ENCODE measurements around the gene BCL11A.

BCL11A gene

DNA sequence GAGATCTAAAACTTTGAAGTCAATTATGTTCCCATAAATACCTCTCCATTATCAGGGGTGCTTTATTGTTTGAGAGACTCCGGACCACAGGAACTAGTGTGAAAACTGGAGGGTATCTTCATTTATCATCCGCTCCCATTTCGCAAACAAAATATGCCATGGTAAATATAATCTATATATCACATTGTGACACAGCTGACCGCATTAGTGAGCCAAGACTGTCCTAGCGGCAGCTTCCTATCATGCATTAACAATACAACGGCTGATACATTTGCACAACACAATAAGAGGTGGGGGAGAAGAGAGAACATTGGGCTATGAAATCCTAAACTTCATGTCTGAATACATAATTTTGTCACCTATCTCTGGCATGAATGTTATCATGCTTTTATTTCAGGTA is 29.5 kb downstream of the BCL11A start:
- DNase-seq = no peak

DNA sequence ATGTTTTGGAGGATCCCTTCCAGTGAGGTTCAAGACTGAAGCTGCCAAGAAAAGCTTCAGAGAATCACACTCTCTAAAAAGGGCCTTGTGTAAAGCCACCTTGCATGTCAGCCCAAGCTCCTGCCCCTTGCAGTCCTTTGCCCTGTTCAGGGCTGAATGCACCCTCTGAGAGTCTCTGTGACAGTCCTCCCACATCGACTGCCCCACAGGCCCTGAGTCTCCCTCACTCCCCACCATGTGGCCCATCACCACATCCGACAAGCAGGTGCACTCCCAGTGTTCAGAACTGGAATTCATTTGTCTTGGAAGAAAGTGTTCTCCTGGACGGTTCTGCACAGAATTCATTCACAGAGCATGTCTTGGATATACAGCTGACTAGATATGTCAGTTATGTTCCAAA is 31.0 kb downstream of the BCL11A start:
- no peak for DNase-seq

DNA sequence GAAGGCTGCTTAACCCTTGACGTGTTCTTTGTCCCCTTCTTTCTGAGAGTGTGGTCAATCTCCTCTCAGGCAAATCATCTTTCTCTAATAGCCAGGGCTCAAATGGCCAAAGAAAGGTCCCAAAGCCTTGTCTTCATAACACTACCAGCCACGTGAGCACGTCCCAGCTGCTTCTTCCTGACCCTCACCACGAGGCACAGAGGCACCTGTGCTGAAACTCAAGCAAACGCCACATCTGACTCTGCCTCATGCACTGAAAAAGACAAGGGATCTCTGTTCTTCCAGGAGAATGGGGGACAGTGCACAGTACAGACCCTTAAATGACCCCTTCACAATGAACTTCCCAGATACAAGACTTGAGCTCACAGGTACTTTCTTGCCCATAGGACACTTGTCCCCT is 31.8 kb downstream of the BCL11A start:
- DNase-seq = no peak

DNA sequence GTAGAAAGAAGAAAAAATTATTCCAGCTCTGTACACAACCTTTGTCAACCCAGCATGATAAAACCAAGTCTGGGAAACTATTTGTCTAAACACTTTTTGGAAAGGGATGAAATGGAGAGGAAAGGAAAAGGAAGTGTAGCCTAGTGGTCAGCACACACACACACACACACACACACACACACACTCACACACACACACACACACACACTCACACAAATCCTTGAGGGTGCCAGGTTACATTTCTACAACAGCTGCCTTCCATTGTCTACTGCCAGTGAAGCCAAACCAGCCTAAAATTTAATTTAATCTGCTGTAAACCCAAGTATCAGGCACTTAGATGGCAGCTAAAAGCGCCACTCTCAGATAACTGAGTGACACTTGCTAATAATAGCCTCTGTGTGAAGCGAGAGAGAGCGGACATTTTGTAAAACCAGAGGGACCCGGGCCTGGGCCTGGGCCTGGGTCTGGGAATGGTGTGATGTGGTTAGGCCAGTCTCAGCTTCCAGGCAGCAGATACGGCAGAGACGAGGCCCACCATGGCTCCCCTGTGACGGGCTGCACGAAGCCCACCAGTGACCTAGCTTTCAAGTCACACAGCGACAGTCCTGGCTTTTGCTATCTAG is 32.4 kb downstream of the BCL11A start:
- no peak for DNase-seq

DNA sequence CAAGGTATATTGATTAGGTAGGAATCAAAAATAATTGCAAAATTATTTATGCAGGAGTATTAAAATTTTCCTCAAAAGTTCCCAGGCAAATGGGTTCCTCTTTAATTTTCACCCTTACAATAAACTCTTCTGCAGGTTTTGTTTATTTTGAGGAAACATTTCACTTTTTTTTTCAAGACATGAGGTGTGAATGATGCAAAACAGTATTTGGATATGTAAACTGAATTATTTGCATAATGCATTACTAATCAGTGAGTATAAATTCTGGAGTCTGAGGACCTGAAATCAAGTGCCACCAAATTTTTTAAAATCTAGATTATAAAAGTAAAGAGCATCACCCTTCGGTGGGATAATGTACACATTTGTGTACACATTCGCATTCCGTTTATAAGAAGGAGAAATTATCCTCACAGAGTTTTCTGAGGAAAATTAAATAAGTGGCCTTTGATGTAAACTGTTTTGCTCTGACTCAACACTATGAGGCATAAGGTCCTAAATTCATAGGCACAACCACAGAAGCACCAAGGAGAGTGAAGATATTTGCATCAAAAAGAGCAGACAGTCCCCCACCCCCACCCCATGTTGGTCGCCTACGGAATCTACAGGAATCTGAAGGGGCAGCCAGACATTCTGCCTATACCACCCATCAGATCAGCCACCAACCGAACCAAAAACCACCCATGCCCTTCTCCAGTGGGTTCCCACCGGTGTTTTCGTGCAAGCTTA is 33.1 kb downstream of the BCL11A start:
- no peak for DNase-seq

DNA sequence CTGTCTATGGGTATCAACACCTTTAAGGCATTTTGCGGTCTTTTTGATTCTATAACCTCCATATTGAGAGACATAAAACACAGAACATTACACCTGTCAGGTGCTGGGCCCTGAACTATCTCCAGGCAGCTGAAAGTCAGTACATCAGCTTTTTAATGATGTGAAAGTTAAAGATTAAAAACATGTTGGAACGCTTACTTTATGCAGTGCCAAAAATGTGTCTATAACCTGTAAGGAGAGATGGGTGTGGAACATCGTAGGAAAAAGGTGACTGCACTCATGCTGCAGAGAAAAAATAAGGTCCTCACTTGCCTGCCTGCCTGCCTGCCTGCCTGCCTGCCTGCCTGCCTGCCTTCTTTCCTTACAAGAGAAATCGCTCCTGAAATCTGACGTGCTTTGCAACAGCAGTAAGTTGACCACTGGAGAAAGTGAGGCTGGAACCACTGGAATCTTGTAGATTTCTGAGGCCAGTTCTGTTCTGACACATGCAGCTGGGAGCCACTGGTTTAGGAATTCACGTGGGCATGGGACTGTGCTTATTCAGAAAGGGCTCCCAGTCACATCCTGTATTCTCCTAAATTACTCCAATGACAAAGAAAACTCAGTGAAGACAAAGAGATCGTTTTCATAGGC is 34.1 kb downstream of the BCL11A start:
- no peak for DNase-seq

DNA sequence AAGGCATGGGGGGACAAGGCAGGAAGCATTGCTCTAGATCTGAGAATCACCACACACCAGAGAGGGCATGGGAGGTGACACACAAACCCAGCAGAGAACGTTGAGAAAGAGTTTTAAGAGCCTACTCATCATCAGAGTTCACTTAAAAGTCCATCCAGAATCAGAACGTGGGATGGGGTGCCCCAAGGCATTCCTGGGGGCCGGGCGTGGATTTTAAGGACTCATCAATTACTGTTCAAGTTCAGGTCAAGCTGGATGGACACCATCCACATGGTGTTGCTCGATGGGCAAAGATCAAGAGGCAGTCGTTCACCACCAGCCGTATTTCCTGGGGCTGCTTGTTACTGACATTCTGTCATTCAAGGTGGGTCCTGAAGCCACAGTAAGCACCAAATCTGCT is 34.9 kb downstream of the BCL11A start:
- no peak for DNase-seq

DNA sequence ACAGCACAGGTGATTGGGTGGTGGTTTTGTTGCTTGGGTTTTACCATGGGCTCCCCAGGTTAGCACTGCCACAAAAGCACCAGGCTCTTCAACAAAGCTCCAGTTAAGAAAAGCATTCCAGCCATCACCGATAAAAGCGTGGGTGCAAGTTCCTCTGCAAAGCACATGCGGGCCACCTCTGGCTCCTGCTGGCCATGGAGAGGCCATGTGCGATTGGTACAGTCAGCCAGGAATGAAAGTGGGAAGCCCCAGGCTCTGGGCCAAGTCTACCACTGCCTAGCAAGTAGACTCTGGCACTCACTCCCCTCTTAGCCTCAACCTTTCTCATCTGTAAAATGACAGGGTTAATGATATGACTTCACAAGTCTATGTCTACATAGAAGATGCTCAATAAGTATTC is 36.0 kb downstream of the BCL11A start:
- DNase-seq = no peak

DNA sequence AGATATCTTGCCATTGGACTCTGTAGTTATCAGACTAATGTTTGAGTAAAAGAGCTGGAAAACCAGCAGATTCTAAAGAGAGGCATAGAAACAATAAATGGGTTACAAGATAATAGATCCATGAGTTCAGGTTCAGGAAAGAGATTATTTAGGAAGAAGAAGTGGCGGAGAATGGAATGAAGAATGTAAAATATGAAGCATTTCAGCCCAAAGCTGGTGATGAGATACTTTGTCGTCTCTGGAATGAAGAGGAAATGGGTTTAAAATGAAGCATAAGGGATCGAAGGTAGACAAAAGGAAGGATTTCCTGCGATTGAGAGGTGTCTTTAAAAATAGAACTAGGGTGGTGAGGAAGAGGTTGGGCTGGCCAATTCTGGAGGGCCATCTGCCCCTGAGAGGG is 36.6 kb downstream of the BCL11A start:
- DNase-seq = no peak

DNA sequence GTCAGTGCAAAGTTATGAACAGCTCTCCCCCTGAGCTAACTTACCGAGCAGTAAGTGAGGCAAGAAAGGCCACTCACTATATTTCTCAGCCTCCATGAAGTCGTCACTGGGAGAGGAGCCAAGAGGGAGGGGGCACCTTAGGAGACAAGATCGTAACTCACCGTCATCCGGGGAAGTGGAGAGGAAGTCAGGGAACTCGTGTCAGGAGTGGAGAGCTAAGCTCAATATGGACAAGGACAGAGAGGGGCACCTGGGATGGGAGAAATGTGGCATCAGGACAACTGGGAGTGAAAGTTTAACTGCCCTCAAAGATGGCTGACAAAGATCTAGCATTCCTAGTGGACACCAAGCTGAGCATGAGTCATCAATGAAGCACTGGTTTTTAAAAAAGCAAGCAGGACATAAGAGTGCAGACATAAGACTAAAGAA is 37.1 kb downstream of the BCL11A start:
- DNase-seq = no peak

DNA sequence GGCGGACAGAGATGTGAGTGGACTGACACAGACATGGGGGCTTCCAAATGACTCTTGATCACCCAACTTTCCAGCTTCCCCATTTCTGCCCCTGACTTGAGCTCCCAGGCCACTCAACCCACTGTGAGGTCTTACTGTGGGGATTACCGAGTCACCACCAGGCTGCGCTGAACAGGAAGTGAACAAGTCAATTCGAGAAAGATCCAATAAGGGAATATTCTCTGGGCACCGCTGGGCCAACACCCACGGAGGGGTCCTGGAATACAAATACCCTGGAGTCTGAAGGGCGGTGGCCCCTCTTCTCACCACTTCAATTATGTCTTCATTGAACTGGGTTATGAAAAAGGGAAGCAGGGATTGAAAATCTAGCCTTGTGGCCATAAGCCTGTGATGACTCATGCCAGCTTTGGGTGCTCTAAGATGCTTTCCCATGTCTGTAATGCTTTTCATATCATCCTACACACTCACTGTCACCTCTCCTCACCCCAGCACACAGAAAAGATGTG is 37.7 kb downstream of the BCL11A start:
- no peak for DNase-seq

DNA sequence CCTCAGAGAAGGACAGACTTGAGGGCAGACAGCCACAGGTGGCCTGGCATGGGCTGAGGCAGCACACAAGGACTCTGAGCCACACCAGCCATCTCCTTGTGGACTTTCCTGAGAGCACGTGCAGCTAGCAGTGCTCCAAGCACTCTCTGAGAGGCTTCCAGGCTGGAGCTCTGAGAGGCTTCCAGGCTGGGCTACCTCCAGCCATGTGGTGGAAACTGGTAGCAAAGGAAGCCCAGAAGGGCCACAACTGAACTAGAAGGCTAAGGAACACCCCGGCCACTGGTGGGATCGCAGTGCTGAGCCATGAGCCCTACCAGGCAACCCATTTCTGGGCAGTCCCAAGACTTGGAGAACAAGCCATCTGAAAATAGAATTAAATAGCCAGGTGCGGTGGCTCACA is 39.5 kb downstream of the BCL11A start:
- no peak for DNase-seq

DNA sequence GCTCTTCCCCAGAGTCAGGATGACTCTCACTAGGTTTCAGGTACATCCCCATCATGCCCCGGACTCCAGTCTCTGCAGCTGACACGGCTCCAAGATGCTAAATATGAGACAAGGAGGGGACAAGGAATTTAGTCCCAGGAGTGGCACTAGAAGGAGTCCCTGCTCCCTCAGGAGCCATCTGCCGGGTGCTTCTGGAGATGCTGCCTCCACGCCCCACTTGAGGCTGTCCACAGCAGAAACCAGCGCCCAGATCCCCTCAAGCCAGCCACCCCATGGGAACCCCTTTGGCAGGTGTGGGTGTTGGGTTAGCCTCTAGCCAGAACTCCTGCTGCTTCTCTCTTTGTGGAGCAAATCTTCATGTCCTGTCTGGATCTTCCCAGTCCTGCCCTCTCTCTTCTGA is 40.3 kb downstream of the BCL11A start:
- no peak for DNase-seq

DNA sequence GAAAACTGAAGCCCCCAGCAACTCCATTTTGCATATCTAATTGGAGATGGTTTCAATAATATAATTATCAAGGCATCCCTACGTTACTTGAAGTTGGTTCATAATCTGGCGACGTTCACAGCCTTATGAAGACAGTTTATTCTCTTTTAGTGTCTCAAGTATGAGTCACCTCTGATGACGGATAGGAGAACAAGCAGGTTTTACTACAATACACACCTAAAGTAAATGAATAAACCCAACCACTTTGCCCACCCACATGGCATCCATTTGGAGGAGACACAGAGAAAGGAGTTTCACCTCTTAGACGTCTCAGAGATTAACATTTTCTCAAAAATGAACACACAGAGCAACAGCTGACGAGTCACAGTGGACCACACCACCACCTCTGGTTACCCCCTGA is 40.8 kb downstream of the BCL11A start:
- DNase-seq = no peak

DNA sequence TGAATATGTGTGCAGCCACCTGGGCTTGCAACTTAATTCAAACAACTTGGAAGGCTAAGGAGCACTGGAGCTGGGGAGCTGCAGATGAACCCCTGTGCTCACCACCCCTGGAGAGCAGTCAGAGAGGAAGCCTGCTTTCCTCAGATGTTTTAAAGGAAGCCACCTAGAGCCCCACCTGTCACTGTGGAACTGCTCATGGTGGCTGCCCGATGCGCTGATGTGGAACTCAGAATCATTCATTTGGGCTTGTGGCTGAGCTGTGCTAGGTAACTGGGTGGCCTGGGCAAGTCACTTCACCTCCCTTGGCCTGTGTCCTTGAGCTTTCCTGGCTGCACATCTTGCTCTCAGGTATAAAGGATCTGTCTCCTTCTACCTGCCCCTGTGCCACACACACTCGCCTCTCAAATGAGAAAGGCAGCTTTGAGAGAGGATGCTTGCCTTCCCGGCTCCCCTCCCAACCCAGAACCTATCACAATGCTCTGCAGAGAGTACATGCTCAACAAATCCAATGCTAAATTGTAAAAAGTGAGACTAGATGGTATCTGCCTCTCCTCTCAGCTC is 41.3 kb downstream of the BCL11A start:
- no peak for DNase-seq

DNA sequence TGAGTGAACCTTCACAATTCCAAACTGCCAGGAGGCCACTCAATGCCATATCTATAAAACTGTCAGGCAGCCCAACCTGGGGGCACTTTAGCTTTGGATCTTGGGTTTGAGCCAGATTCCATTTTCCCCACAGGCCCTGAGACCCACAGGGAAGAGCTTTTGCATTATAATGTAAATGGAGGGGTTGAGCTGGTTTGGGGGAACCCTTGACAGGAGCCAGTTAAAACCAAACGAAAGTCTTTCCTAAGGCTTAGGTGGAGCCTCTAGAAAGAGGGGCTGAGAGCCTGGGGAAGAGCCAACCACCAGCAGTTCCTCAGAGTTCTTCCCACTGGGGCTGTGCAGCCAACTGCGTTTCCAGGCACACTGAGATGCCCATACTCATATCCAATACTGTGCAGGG is 42.7 kb downstream of the BCL11A start:
- no peak for DNase-seq

DNA sequence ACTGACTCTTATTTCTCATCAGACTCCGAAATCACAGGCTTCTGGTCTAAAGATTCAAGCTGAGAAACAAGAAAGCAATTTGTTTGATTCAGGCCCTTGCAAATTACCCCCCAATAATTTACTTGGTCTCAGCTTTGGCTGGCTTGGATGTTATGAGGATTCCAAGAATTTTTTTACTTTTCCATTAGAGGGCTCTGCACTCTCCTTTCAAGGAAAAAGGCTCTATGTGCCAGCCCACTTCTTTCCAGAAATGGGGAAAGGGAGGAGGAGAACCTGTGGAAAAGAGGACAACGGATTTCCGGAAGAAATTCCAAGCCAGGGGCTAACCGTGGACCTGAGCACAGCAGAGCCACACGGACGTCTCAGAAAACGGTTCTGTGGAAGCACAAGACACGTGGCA is 44.4 kb downstream of the BCL11A start:
- DNase-seq = no peak

DNA sequence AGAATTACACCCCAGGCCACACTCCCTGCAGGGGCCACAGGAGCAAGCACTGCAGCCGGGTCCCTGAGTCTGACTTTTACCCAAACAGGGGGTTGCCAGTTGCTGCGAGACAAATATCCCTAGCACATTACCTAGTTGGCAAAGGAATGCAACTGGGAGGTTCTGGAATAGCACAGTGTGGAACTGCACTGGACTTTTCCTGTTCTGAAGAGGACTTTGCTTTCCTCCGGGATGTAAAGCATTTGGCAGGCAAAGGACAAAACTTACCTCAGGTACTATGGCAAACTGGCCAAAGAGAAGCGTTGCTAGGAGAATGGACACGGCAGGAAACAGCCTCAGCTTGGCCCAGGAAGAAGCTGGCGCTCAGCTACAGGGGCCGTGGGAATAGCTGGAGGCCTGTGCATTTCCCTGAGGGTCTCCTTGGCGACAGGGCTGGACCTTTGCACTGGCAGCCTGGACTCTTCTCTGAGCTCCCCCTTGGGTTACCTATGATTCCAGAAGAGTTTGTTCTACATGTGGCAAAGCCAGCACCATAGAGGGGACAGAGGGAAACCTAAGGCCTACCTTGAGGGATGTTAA is 45.0 kb downstream of the BCL11A start:
- no peak for DNase-seq

DNA sequence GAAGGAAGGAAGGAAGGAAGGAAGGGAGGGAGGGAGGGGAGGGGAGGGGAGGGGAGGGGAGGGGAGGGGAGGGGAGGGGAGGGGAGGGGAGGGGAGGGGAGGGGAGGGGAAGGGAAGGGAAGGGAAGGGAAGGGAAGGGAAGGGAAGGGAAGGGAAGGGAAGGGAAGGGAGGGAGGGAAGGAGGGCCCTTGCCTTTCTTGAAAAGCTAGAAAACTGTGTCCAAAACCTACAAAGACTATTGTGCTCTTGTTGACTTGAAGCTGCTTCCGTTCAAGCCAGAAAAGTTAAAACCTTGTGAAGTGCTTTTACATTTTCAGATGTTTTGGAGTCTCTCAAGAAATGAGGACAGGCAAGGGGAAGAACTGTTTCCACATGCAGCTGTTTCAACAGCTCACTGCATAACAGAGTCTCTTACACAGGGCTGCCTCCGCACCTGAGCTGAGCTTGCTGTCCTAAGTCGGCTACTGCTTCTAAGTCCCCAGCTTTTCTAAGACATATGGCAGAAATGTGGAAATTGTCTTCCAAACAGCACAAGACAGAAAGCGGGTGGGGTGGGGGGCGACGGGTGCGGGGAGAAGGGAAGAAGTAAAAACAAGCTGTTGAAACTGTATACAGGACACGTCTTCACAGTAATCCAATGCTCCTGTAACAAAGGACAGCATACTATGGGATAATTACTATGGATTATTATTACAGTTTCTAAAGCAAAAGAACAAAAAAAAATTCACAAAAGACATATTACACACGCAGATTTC is 46.1 kb downstream of the BCL11A start:
- no peak for DNase-seq

DNA sequence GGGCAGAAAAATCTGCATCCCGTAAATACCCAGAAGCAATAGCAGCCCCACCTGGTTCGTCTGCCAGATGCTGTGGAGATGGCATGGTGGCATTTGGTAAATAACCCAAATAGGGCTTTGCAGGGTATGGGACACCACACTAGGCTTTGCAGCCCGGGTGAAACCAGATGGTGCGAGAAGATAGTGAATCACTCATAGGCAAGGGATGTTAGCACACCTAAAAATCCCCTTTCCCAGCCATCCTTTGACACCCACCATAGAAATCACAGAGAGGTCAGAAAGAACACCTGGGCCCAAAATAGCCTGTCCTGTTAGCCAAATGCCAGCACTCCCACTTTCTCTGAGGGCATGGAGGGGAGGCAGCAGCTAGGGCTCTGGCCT is 47.6 kb downstream of the BCL11A start:
- no peak for DNase-seq

DNA sequence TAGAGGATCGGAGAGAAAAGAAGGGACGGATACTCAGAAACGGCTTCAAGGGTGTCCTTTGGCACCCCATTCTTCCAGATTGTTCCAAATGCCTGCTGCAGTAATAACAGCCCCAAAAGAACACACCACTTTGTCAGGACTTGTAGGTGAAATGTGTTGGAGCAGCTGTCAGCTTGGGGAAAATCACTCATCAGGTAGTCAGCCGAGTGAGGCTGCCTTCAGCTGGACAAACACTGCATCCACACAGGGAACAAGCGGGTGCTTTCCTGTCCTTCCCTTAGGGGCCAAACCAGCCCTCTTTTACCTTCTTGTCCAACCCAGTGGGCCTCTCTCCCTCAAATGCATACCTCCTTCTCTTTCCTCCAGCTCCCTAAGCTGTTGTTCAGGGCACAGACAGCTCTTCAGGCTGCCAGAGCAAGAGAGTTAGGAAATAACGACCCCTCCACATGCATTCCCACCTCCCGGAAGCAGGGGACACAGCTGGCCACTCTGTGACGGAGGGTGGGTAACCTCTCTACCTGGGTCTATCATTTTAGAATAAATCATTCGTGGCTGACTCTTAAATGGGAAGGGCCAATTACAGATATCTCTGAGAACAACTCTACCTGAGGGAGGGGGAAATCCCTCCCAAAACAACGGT is 48.1 kb downstream of the BCL11A start:
- DNase-seq = no peak

DNA sequence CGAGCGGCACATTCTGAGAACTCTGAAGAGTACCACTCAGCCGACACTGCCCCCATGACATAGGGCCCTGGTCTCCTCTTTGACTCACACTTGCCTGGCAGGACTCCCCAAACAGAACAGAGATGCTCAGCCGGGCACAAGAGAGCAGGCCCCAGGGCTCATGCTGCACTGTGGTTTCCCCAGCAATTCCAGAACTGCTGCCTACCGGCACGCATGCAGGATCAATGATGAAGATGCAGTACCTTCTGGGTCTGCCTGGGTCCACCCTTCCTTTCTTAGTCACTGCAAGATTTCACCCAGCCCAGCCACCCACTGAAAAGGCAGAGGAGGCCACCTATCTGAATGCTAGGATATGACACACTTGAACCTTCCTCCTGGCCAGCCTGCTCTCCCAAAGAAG is 49.4 kb downstream of the BCL11A start:
- no peak for DNase-seq
